ENCODE data around the gene TECR. TPM values are rescaled to one million over a fixed set of nuclear protein-coding genes. Genes with fewer than 3 reads are reported as not detected.

The TECR gene
- total and polyA plus RNA-seq, 9 of the 15 experiments (the other 6 are each of a cell fraction or from before 2014, with no cell fraction given): 29.3 to 211 (median 81.4) TPM

GRCh38 chr19:14517840-14518505 lies 11.4 kb upstream of the TECR start, which contains the start of gene DNAJB1 (continued):
- TF ChIP-seq ZNF609 (CRISPR knock-in tag; IDR thresholded peaks at IDR 0.05; ENCODE audit: borderline replicate concordance): 0 out of 2 replicates have a peak, but pooled peaks have one; percentile 16
- no peak for TF ChIP-seq HDGF (IDR thresholded peaks at IDR 0.05)
- TF ChIP-seq DNMT1 (IDR thresholded peaks at IDR 0.05): no peak
- peak; percentile 93 for TF ChIP-seq POLR2G (IDR thresholded peaks at IDR 0.05; ENCODE audit: low read depth, low read length)
- peak; percentile 96 for TF ChIP-seq AFF4 (CRISPR knock-in tag; IDR thresholded peaks at IDR 0.05)
- peak; percentile 55; the same call in 1 of the 2 replicates for TF ChIP-seq CREB3L1 (IDR thresholded peaks at IDR 0.05; ENCODE audit: borderline replicate concordance, low read depth)
- TF ChIP-seq TGIF2 (CRISPR knock-in tag; IDR thresholded peaks at IDR 0.05): peak; percentile 96; the same call in 1 of the 2 replicates
- peak; percentile 70; the same call in 1 of the 2 replicates for TF ChIP-seq ZNF282 (CRISPR knock-in tag; IDR thresholded peaks at IDR 0.05)
- TF ChIP-seq ZNF830 (CRISPR knock-in tag; IDR thresholded peaks at IDR 0.05): 0 out of 2 replicates have a peak, but pooled peaks have one; percentile 82
- no peak for TF ChIP-seq PATZ1 (CRISPR knock-in tag; IDR thresholded peaks at IDR 0.05; ENCODE audit: borderline replicate concordance)
